CD4-positive, alpha-beta memory T cell (primary cell): ENCODE results near the gene LYRM4. TPM values are rescaled to one million over a fixed set of nuclear protein-coding genes. Genes with fewer than 3 reads are reported as not detected.

Experiments
- CTCF ChIA-PET: fragments of 350-600 bp; sonication (Branson Sonifier 250); formaldehyde crosslinking; loops from one replicate; lab custom pipeline; 2021; ENCODE audit warnings: inconsistent platforms; ENCODE audit not compliant: partially characterized antibody; lab: Charles Lee
- POLR2A ChIA-PET: fragments of 350-600 bp; sonication (Branson Sonifier 250); formaldehyde crosslinking; loops from one replicate; lab custom pipeline; 2021; ENCODE audit not compliant: partially characterized antibody; lab: Charles Lee
- DNase-seq, 5 donors: peaks; one replicate each; pipeline versions ENCODE4 v3.0.0 to v3.0.0-alpha.2; 2020 to 2022; ENCODE audit warnings: mixed read lengths in 1 of 5
- H3K27ac ChIP-seq: one replicate; pipeline ENCODE4 v1.7.0; 2013; ENCODE audit warnings: low read depth, low read length
- H3K27me3 ChIP-seq: 2 replicates; pipeline ENCODE4 v1.7.0; 2013; ENCODE audit warnings: mild to moderate bottlenecking, low read length, moderate library complexity; ENCODE audit not compliant: insufficient read depth
- H3K36me3 ChIP-seq: 2 replicates; pipeline ENCODE4 v1.7.0; 2013; ENCODE audit warnings: mild to moderate bottlenecking, low read length, moderate library complexity; ENCODE audit not compliant: insufficient read depth
- H3K4me1 ChIP-seq: 2 replicates; pipeline ENCODE4 v1.7.0; 2013; ENCODE audit warnings: mild to moderate bottlenecking, low read length, moderate library complexity; ENCODE audit not compliant: insufficient read depth
- H3K4me3 ChIP-seq, 2 donors: one replicate each; pipeline ENCODE4 v1.7.0; 2013; ENCODE audit warnings: low read length in 2 of 2, mild to moderate bottlenecking in 1 of 2
- H3K9me3 ChIP-seq, 2 donors: one replicate each; pipeline ENCODE4 v1.7.0; 2013; ENCODE audit warnings: low read length in 2 of 2, control low read depth in 1 of 2; ENCODE audit not compliant: control insufficient read depth in 1 of 2
- H3K27ac Mint-ChIP-seq, 7 donors: one replicate each; pipeline ENCODE4 v1.8.0; 2020 to 2021; ENCODE audit warnings: mixed read lengths in 7 of 7, mild to moderate bottlenecking in 6 of 7, inconsistent platforms in 3 of 7, moderate library complexity in 3 of 7
- H3K27me3 Mint-ChIP-seq, 2 donors: one replicate each; pipeline ENCODE4 v1.8.0; 2020 to 2021; ENCODE audit warnings: mixed read lengths in 2 of 2
- H3K36me3 Mint-ChIP-seq, 2 donors: one replicate each; pipeline ENCODE4 v1.8.0; 2020 to 2021; ENCODE audit warnings: mixed read lengths in 2 of 2, inconsistent platforms in 1 of 2, mild to moderate bottlenecking in 1 of 2
- H3K4me1 Mint-ChIP-seq, 4 donors: one replicate each; pipeline ENCODE4 v1.8.0; 2020 to 2021; ENCODE audit warnings: mixed read lengths in 4 of 4, mild to moderate bottlenecking in 1 of 4
- H3K4me3 Mint-ChIP-seq, 8 donors: one replicate each; pipeline ENCODE4 v1.8.0; 2020 to 2021; ENCODE audit warnings: mixed read lengths in 8 of 8, mild to moderate bottlenecking in 7 of 8, moderate library complexity in 6 of 8, inconsistent platforms in 3 of 8
- H3K9me3 Mint-ChIP-seq, 8 donors: one replicate each; pipeline ENCODE4 v1.8.0; 2020 to 2021; ENCODE audit warnings: mixed read lengths in 8 of 8, mild to moderate bottlenecking in 5 of 8, inconsistent platforms in 3 of 8, moderate library complexity in 1 of 8
- intact Hi-C: fragments of 100-400 bp; cut with micrococcal nuclease; formaldehyde crosslinking; loops from one replicate; pipeline ENCODE4 v1.15.1; 2023
- polyA plus RNA-seq, 2 donors: library from polyadenylated mRNA; unstranded; fragments of 300-500 nt; fragmentation: Illumina TruSeq; gene quantifications; one replicate each; pipeline ENCODE4 v1.2.3, GENCODE V29; 2021
- total RNA-seq, 2 experiments: library from RNA; stranded (reverse); gene quantifications; one replicate each; pipeline ENCODE4 v1.2.3, GENCODE V29; 2021

LYRM4 gene
- total and polyA plus RNA-seq, 4 experiments from 2014 or later: 10.6 to 26.4 (median 15.2) TPM

DNA sequence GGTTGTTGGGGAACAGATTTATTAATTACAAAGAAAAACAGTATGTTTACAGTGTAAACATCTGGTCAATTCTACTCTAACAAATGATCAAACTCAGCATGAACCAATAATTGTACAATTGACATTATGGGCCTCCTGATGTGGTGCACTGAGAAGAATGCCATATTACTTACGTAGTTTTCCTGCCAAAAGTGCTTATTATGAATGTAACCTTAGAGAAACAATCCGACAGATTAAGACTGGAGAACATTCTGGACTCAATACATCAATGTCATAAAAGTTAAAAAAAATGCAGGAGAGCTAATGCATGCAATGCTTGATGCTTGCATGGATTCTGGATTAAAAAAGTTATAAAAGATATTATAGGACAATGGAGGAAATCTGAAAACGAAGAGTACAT is 69.0 kb downstream of the LYRM4 start:
- Histone ChIP-seq H3K27me3 (no peaks in the 10 kb centered on the region), H3K9me3 (no peaks in the 10 kb centered on the region), H3K27ac (no peak overlapping the region), H3K36me3 (no peaks in the 10 kb centered on the region), H3K4me3 (no peak overlapping the region), H3K4me1 (no peaks in the 10 kb centered on the region)
- DNase-seq: no peak
- Mint-ChIP-seq H3K4me3 (no peak overlapping the region), H3K27ac (no peak overlapping the region), H3K4me1 (peaks cover 0 to 1% (median 0%) of the 10 kb centered on the region in 4 donors), H3K27me3 (no peaks in the 10 kb centered on the region), H3K36me3 (peaks cover 0 to 6% of the 10 kb centered on the region in 2 donors), H3K9me3 (no peaks in the 10 kb centered on the region)
- intact Hi-C loops: no loop called here
- ChIA-PET POLR2A (no interaction called here), CTCF (no interaction called here)

DNA sequence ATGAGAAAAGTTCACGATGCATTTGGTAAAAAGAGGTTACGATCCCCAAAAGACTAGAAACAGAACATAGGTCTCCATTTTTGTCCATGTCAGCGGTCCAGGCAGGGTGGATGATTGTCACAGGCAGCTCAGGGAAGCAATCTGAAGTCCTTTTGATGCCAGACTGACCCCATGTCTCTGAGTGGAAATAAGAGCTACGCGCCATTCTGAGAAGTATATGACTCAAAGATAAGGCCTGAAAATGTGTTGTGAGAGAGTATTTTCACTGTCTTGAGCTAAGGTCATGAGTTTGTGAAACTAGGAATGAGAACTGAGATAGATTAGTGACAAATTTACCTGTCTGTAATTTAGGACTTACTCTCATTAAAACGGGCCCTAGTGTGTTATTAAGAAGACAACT is 69.5 kb downstream of the LYRM4 start:
- no peaks in the 10 kb centered on the region for H3K27me3 ChIP-seq
- no peaks in the 10 kb centered on the region for H3K36me3 ChIP-seq
- CTCF ChIA-PET: no interaction called here
- POLR2A ChIA-PET: no interaction called here
- Mint-ChIP-seq H3K4me3 (no peak overlapping the region), H3K27me3 (no peaks in the 10 kb centered on the region), H3K9me3 (no peaks in the 10 kb centered on the region), H3K4me1 (peaks cover 0 to 1% (median 0%) of the 10 kb centered on the region in 4 donors), H3K27ac (no peak overlapping the region), H3K36me3 (peaks cover 0 to 11% of the 10 kb centered on the region in 2 donors)
- intact Hi-C loops: no loop called here
- no peak for DNase-seq
- H3K4me1 ChIP-seq: no peaks in the 10 kb centered on the region
- H3K9me3 ChIP-seq: no peaks in the 10 kb centered on the region
- H3K4me3 ChIP-seq: no peak overlapping the region
- no peak overlapping the region for H3K27ac ChIP-seq

DNA sequence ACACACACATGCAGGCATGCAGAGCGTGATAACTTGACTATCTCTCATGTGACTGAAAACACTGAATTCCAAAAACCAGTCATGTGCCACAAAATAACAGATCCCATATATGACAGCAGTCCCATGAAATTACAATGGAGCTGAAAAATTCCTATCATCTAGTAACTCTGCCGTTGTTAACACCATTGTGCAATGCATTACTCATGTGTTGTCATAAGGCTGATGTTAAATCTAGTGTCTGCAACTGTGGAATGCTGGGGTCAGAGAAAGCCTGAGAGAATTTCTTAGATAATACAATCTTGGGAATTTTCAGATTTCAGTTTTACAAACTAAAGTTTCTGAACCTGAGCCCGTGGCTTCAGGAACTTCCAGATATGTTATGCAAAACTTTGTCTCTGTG is 70.2 kb downstream of the LYRM4 start:
- intact Hi-C loops: no loop called here
- ChIA-PET POLR2A (no interaction called here), CTCF (no interaction called here)
- Histone ChIP-seq H3K27ac (no peak overlapping the region), H3K9me3 (no peaks in the 10 kb centered on the region), H3K4me3 (no peak overlapping the region), H3K27me3 (no peaks in the 10 kb centered on the region), H3K36me3 (no peaks in the 10 kb centered on the region), H3K4me1 (no peaks in the 10 kb centered on the region)
- DNase-seq: no peak
- peaks cover 0 to 15% of the 10 kb centered on the region in 2 donors for H3K36me3 Mint-ChIP-seq
- H3K4me1 Mint-ChIP-seq: peaks cover 0 to 1% (median 0%) of the 10 kb centered on the region in 4 donors
- H3K9me3 Mint-ChIP-seq: no peaks in the 10 kb centered on the region
- no peaks in the 10 kb centered on the region for H3K27me3 Mint-ChIP-seq
- H3K27ac Mint-ChIP-seq: no peak overlapping the region
- H3K4me3 Mint-ChIP-seq: no peak overlapping the region

DNA sequence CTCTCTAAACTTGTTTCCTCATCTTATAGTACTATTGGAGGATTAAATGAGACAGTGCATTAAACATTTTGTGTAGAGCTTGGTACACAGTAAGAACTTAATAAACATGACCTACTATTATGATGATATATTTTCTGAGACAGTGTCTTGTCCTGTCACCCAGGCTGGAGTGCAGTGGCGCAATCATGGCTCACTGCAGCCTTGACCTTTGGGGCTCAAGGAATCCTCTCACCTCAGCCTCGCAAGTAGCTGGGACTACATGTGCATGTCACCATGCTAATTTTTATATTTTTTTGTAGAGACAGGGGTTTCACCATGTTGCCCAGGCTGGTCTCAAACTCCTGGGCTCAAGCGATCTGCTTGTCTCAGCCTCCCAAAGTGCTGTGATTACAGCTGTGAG is 72.1 kb downstream of the LYRM4 start:
- H3K4me1 ChIP-seq: no peaks in the 10 kb centered on the region
- H3K4me3 ChIP-seq: no peak overlapping the region
- H3K4me1 Mint-ChIP-seq: peaks cover 0 to 2% (median under 1%) of the 10 kb centered on the region in 4 donors
- H3K9me3 Mint-ChIP-seq: no peaks in the 10 kb centered on the region
- intact Hi-C loops: no loop called here
- no peak overlapping the region for H3K4me3 Mint-ChIP-seq
- H3K27me3 Mint-ChIP-seq: no peaks in the 10 kb centered on the region
- no peak for DNase-seq
- no peaks in the 10 kb centered on the region for H3K27me3 ChIP-seq
- POLR2A ChIA-PET: no interaction called here
- CTCF ChIA-PET: no interaction called here
- H3K27ac ChIP-seq: no peak overlapping the region
- no peaks in the 10 kb centered on the region for H3K9me3 ChIP-seq
- H3K36me3 ChIP-seq: no peaks in the 10 kb centered on the region
- no peak overlapping the region for H3K27ac Mint-ChIP-seq
- H3K36me3 Mint-ChIP-seq: peaks cover 0 to 15% of the 10 kb centered on the region in 2 donors

DNA sequence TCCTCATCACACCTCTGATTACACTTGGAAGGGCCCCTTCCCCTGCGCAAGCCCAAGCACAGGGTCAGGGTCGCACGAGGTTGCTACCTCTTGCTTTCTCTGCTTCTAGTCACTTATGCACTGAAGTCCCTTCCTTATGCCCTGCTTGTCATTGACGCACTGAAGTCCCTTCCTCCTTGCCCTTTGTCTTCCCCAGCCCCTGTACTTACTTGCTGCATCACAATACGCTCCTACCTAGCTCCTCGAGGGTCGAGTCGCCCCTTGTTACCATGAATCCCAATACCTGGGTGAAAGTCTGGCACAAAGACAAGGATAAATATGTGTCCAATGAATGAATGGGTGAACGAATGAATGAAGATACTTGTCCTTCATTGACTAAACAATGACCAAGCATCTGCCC is 75.9 kb downstream of the LYRM4 start:
- no peaks in the 10 kb centered on the region for H3K9me3 Mint-ChIP-seq
- POLR2A ChIA-PET: no interaction called here
- H3K36me3 ChIP-seq: no peaks in the 10 kb centered on the region
- H3K4me1 ChIP-seq: no peaks in the 10 kb centered on the region
- no peak overlapping the region for H3K27ac Mint-ChIP-seq
- H3K9me3 ChIP-seq: no peaks in the 10 kb centered on the region
- DNase-seq: no peak
- no peaks in the 10 kb centered on the region for H3K27me3 Mint-ChIP-seq
- peaks cover 0 to 6% (median under 1%) of the 10 kb centered on the region in 4 donors for H3K4me1 Mint-ChIP-seq
- CTCF ChIA-PET: no interaction called here
- no peak overlapping the region for H3K4me3 ChIP-seq
- H3K4me3 Mint-ChIP-seq: no peak overlapping the region
- H3K27ac ChIP-seq: no peak overlapping the region
- intact Hi-C loops: no loop called here
- H3K27me3 ChIP-seq: no peaks in the 10 kb centered on the region
- H3K36me3 Mint-ChIP-seq: peaks cover 0 to 15% of the 10 kb centered on the region in 2 donors

DNA sequence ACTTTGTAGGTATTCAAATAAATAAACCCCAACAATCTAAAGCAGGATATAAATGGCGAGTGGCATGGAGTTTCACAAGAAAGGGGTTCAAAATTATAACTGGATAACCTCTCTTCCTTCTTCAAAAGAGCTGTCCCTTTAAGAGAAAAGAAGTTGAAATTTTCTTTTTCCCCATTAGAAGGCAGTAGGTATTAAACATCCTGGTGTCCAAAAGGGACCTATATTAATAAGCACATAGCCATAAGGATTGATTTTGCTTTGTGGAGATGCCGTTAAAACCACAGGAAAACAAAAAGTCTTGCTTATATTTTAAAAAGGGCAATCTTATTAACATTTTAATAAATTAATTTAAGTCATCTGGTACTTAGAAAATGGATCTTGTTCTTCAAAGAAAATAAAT is 76.5 kb downstream of the LYRM4 start:
- no peak overlapping the region for H3K4me3 Mint-ChIP-seq
- intact Hi-C loops: no loop called here

DNA sequence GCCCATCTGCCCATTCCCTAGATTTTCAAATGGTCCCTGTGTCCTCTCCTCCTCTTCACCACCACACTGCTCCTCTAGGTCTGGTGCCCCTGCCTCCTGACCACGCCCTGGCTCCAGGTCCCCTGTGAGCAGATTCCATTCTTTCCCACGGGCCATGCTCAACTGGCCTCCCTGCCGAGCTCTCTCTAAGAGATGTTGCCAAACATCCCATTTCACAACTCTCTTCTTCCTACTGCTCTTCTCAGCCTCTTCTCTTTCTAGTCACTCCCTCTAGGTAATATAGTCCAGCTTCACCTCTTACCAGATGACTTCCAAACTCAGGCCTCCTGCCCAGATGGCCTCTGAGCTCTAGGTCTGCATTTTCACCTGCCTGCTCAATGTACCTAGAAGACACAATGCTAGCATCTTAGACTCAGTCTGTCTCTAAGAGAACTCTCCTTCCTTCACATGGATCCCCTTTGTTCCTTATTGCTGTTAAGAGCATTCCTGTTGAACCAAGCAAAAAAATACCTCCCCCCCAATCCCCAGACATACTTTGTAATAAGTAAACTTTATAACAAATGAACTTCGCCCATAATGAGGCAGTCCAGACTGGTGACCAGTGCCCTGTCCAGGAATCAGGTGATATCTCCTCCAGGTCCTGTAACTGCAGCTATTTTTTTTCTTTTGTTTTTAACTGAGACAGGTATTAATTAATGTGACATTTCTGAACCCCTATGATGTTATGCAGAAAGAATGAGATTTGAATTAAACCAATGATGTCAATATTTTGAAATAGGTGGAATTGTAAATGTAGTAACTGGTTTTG is 79.0 kb downstream of the LYRM4 start:
- Histone ChIP-seq H3K4me3 (no peak overlapping the region), H3K4me1 (no peaks in the 10 kb centered on the region), H3K27me3 (no peaks in the 10 kb centered on the region), H3K9me3 (no peaks in the 10 kb centered on the region), H3K36me3 (no peaks in the 10 kb centered on the region), H3K27ac (no peak overlapping the region)
- H3K4me3 Mint-ChIP-seq: no peak overlapping the region
- no peaks in the 10 kb centered on the region for H3K9me3 Mint-ChIP-seq
- no peak for DNase-seq
- peaks cover 0 to 9% of the 10 kb centered on the region in 2 donors for H3K36me3 Mint-ChIP-seq
- POLR2A ChIA-PET: interaction anchor here (0.6 kb wide), 1 partner anchor 8 kb away, joined by 4 read pairs; no protein-coding TSS in a partner anchor
- peak overlapping the region in 1 of 7 donors; percentile 28 for H3K27ac Mint-ChIP-seq
- intact Hi-C loops: no loop called here
- H3K27me3 Mint-ChIP-seq: no peaks in the 10 kb centered on the region
- CTCF ChIA-PET: interaction anchor here (1.8 kb wide), 1 partner anchor 38 kb away, joined by 4 read pairs; no protein-coding TSS in a partner anchor
- H3K4me1 Mint-ChIP-seq: peaks cover 4 to 15% (median 10%) of the 10 kb centered on the region in 4 donors

More for the DNA sequence above, 76.5 kb downstream of the LYRM4 start:
- Histone ChIP-seq H3K9me3 (no peaks in the 10 kb centered on the region), H3K27me3 (no peaks in the 10 kb centered on the region), H3K27ac (no peak overlapping the region), H3K36me3 (no peaks in the 10 kb centered on the region), H3K4me1 (no peaks in the 10 kb centered on the region), H3K4me3 (no peak overlapping the region)
- POLR2A ChIA-PET: no interaction called here
- peaks cover 0 to 9% (median 4%) of the 10 kb centered on the region in 4 donors for H3K4me1 Mint-ChIP-seq
- H3K36me3 Mint-ChIP-seq: peaks cover 0 to 15% of the 10 kb centered on the region in 2 donors
- H3K9me3 Mint-ChIP-seq: no peaks in the 10 kb centered on the region
- H3K27ac Mint-ChIP-seq: no peak overlapping the region
- DNase-seq: no peak
- no peaks in the 10 kb centered on the region for H3K27me3 Mint-ChIP-seq
- CTCF ChIA-PET: no interaction called here
